ENCODE results near the gene SLC12A6.
"Not testable (repeated sequence)": the region's sequence is repeated elsewhere in the genome, so short reads cannot be mapped to it uniquely, and the experiment has no call there.

SLC12A6 gene
- 76.8 to 354 (median 205) reads per million in 18 experiments for total RNA-seq

DNA sequence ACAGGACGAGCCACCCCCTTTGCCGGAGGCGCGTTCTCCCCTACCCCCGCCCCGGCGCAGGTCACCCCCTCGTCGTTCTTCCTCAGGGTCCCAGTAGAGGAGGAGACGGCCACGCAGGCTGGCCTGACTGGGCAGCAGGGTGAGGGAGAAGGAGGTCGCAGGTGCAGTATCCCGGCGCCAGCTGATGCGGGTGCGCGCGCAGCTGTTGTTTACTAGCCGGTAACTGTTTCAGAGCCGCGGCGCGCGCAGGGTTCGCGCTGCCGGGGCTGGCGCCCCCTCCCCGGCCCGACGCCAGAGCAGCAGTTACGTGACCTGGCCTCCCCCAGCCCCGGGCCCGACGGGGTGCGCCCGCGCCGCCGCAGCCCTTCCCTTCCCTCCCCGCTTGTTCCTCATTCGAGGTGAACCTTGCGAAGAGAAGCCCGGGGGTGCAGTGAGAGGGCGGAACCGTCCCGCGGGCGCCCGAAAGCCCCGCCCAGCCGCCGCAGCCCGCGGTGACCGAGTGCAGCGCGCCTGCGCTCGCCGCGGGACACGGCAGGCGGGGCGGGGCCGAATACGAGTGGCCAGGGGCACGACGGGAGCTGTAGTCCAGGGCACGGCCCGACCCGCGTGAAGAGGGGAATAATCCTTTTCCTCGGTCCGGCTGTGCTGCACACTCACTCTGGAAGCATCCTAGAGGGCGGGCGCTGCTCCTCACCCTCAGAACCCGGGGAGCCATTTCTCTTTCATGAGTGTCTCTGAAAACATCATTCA lies at the start of gene SLC12A6:
TSS of gene SLC12A6 (minus strand) at position 225 of the 750 bp plus-strand sequence. CDS start 1,101 bp downstream, outside the sequence.
- DNase-seq = peak; percentile 96 to 97

DNA sequence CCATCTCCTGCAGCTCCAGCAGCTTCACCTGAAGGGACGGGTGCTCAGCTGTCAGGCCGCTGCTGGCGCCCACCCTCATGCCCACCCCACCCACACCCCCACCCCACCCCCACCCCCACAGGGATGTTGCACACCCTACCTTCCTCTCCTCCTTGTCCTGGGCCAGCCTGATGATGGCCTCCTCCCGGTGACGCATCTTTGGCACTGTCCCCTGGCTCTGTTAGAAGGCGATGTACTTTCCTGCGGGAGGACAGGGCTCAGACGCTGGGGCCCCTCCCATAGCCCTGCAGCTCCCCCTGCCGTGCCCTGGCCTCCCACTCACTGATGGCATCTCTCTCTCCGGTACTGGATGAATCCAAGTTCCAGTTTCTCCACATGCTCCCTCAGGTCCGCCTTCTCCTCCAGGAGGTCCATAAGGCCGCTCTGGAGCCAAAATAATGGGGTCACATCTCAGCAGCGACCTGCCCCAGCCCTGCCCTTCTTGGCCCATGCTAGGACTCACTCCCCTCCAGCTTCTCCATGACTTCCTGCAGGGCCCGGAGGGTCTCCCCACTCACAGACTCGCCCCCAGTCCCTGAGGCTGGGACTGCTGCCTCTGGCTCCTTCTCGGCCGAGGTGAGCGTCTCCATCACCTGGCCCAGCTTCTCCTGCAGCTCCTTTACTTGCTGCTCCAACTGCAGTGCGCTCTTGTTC lies 44.4 kb upstream of the SLC12A6 start:
- DNase-seq = not testable (repeated sequence)

DNA sequence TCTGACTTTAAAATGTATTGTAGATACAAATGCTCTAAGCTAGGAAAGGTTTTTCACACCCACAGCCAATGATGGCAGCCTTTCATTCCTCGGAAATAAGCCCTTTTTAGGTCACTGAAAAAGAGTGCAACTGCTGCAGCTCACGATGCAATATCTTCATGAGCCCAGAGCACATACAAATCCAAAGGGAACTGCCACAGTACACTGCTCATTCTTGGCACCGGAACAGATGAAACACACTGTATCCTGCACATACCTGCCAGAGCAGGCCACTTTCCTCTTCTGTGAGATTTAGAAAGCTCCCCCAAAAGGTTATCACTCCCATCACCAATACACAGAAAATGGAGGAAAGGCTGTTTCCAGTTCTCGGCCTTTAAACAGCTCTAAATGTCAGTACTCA lies 42.9 kb upstream of the SLC12A6 start:
- not testable (repeated sequence) for DNase-seq

DNA sequence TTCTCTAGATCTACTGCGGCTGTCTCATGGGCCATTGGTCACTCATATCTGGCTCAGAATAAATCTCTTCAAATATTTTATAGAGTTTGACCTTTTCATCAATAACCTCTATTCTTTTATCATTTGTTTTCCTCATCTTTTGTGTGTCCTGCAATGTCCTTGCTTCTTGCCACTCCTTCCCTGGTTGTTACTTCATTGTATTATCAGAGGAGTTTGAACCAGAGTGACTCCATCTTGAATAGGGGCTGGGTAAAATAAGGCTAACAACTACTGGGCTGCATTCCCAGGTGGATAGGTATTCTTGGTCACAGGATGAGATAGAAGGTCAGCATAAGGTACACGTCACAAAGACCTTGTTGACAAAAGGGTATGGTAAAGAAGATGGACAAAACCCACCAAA lies 39.3 kb upstream of the SLC12A6 start:
- no peak for DNase-seq

DNA sequence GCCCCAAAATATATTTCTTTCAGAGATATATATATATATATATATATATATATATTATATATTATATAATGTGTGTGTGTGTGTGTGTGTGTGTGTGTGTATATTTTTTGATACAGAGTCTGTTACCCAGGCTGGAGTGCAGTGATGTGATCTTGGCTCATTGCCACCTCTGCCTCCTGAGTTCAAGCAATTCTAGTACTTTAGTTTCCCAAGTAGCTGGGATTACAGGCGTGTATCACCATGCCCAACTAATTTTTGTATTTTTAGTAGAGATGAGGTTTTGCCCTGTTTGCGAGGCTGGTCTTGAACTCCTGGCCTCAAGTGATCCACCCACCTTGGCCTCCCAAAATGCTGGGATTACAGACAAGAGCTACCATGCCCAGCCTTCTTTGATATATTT lies 38.0 kb upstream of the SLC12A6 start:
- DNase-seq = not testable (repeated sequence)

DNA sequence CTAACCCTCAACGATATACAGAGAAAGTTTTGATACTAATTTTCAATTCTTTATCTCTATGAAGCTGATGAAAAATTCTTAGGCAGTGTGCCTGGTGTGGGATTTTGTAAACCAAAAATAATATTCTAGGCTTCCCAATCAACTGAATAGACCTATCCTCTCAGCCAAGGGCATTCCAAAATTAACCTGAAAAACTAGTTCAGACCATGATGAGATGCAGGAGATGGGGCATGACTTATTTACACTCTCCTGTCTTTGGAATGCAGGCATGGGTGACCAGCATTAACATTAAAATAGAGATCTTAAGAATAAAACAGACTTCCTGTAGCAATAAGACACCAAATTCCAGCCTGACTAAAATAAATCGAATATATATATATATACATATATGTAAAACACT lies 37.2 kb upstream of the SLC12A6 start:
- no peak for DNase-seq

DNA sequence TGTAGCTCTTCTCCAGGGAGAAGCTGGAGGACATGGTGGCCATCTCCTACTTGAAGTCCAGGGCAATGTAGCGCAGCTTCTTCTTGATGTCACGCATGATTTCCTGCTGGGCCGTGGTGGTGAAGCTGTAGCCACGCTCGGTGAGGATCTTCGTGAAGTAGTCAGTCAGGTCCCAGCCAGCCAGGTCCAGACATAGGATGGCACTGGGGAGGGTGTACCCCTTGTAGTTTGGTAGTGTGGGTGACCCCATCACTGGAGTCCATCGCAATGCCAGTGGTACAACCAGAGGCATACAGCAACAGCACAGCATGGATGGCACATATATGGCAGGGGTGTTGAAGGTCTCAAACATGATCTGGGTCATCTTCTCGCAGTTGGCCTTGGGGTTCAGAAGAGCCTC lies 36.4 kb upstream of the SLC12A6 start:
- DNase-seq = no peak

DNA sequence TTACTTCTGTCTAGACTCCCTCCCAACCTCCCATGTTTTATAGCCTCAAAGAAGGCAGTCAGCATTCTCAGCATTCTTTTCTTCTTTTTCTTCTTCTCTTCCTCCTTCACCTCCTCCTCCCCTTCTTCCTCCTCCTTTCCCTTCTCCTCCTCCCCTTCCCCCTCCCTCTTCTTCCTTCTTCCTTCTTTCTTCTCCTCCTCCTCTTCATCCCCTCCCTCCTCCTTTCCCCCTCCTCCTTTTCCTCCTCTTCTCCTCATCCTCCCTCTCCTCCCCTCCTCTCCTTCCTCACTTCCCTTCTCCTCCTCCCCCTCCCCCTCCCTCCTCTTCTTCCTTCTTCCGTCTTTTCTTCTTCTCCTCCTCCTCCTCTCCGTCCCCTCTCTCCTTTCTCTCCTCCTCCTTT lies 33.1 kb upstream of the SLC12A6 start:
- DNase-seq = no peak

DNA sequence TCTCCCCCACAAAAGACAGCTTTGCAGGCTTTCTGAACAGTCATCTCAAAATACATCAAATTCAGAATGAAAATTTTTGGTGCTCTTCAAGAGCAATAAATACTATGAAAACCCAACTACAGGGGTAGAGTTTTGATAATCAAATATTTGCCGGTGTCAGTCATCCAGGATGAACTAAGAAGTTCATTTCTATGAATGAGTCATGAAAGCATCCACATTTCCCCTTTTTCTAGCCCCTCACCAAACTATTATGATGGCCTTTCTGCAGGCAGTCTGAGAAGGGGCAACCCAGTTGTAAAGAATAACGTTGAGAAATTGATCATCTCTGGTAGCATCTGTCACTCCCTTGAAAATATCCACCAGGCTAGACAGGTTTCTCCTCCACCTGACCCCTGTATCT lies 32.5 kb upstream of the SLC12A6 start:
- DNase-seq = no peak

DNA sequence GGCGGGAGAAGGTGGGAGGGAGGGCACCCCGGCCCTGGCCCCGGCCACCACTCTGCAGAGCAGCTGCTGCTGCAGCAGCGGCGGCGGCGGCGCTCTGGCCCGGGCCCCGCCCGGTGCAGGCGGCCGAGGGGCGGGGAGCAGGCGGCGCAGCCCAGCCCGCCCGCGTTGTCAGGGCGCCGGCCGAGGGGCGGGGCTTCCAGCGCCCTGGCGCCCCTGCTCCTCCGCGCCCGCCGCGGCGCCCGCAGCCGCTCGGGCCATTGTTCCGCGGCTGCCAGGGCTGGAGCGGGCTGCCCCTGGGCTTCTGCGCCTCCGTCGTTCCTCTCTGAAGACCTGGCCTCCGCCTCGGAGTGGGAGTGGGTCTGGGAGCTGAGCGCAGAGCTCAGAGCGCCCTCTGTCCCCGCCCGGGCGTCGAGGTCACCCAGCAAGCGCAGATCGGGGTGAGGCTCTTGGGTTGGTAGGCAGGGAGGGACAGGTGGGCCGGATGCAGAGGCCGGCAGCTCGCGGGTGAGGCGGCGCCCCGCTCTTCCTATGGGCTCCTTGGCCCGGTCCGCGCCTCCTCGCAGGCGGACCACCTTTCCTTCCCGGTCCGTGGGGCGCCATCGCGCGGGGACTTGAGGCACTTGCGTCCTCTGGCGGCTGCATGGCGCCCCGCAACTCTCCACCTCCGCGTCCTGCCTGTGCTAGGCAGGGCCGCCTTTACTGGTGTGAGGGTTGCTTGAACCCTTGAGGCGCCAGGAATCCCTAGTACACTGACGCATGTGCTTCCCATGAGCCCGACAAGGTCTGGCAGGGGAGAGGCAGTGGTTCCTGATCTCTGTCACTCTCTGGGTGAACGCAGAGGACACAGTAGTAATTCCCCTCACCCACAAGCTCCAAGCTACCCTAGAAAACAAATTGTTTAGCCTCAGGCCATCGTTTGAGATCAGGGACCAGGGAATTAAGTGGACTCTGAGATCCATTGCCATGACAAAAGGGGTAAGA lies 29.8 kb upstream of the SLC12A6 start, which contains the start of gene LPCAT4:
TSS of gene LPCAT4 (minus strand) at position 96 of the 981 bp plus-strand sequence. CDS start 96 bp downstream, outside the sequence.
- peak; percentile 81 to 91 for DNase-seq

DNA sequence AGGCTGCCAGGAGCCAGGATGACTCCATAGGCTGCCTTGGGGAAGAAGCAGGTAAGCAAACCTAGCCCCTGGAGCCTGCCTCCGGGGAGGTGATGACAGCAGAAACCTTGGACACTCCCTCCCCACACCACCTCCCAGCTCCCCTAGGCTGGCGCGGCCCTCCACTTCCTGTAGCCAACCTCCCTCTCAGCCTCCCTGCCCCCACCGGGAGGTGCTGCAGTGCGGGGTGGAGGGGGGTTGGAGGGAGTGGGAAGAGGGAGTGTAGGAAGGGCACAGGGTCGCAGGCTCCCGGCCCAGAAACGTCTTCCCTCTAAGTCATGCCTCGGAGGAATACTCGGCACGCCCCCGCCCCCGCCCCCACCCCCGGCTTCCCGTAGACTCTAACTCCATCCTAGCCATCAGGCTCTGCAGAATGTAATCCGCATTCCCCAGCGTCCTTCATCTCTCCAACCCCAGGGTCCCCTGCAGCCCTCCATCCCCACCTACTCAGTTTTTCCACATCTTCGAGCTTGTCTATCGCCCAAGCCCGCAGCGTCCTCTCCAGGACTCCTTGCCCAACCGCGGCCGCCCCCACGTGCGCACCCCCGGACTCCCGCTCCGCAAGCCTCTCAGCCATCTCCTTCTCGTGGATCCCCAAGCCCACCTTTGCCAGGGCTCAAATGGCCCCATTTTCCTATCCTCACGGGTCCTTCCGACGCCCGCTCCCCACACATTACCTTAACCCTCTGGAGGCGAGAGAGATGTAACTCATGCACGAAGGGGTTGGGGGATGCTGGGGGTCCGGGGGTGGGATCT lies 28.9 kb upstream of the SLC12A6 start:
- peak; percentile 20 to 21 for DNase-seq

DNA sequence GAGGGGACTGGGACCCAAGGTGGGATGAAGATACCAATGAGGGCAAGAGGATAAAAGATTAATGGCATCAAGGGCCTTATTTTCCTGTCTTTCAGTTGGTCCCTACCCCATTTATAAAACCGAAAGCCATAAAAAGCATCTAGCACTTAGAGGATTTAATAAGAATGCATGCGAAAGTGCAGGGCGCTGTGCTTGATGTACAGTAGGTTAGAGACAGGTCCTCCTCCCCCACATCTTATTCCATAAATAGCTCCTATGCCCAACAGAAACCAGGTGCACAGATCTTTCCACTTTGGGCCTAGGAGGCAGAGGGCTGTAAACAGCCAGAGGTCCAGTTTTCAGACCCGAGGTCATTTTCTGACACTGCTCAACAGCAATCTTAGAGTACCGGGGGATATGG lies 28.3 kb upstream of the SLC12A6 start:
- DNase-seq = no peak

DNA sequence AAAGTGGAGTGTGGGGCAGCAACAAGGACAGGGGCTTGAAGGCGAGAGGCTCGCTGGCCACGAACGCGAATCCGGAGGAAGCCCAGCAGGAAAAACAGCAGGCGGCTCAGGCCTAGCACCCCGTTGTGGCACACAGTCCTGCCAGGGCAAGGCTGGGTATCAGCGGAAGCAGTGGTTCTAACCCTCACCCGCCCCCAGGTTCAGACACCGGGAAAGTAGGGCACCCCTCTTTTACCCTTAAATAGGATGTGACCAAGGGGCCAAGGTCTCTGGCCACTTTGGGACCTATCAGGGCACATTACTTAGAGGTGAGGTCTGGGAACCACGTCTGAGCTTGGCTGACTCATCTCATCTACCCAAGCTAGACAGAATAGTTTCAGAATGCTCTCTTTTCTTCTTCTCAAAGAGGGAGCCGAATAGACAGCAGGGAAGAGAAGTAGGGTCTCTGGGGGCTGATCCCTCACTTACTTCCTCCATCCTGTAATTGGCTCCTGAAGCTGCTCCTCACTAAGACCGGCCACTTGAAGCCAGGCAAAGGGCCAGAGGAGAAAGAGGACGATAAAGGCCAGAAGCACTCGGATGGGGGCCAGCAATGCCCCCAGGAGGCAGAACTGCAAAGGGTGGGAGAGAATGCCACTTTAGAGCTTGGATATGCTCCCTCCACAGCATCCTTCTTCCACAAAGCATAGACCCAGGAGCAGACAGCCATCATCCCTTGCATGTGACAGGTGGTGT lies 27.7 kb upstream of the SLC12A6 start:
- DNase-seq = no peak

DNA sequence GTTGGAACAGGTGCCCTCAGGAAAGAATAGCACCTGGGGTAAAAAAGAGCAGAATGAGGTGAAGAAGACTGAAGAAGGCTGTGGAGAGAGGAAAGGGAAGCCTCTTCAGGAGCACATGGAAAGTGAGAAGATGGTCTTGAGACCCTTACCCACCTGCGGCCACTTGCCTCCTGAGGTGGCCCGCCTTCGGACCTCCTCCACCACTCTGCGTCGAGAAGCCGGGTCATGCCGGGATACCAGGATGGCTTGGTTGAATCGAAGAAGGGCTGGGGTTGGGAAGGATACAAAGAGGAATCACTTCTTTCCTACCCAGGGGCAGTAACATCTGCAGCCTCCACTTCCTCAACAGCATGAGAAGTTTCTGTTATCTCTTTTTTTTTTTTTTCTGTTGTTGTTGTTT lies 26.5 kb upstream of the SLC12A6 start:
- peak in 1 of 2 donors; percentile 3 for DNase-seq

DNA sequence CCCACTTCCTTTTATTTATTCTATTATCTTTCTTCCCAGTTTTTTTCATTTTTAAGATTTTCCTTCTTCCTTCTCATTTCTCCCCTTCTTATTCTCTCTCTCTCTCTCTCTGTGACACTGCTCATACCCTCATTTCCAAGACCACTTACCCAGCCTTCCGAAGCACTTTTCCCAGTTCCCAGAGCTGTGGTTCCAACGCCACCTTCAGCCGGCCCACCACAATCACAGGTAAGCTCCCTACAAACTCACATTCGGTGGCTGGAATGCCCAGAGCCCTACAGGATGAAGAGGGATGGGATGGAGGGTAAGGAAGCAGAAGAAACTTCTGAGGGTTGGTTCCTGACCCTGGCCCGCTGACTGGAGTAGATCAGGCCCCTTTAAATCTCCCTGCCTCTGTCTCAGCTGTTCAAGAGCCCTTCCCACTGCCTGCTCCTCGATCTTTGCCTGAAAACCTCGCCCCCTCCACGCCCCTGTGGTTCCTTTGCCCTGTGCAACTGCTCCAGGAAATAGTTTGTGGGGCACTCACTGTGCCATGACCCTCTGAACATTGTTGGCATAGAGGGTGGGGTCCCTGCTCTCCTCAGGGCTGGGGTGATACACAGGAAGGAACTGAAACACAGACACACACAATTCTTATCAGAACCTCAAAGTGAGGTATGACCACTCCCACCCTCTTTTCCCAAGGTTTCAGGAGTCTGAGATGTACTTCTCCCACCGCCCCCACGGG lies 24.6 kb upstream of the SLC12A6 start:
- DNase-seq = no peak

DNA sequence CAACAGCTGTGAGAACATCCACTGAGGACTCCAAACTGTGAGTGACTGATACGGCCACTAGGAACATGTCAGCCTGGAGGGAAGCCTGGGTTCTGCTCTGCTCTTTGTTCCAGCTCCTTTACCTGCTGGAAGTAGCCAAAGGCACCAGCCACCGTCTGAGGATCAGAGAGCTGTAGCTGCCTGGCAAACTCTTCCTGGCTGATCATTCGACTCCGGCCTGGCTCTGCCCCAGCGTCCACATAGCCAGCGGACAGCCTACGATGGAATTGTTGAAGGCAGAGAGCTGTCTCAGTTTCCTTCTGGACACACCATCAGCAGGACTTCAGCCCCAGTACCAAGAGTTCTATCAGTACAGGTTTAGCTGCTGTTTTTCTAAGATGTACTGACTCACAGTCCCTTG lies 23.7 kb upstream of the SLC12A6 start:
- no peak for DNase-seq

DNA sequence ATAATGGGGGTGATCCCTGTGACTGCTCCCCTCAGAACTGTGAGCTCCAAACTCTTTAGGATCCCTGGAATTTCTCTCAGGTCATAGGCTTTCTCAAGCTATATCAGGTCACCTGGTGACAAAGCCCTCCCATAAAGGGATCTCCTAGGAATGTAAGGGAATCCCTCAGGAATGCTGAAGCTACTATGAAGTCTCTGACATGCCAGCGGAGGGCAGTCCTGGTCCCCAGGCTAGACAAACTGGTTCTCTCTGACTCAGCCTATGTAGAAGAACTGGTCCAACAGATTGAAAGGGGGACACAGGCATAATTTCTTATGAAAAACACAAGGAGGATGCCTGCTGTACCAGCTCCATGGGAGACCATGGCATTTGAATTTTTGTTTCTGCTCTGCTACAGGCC lies 22.7 kb upstream of the SLC12A6 start:
- no peak for DNase-seq

DNA sequence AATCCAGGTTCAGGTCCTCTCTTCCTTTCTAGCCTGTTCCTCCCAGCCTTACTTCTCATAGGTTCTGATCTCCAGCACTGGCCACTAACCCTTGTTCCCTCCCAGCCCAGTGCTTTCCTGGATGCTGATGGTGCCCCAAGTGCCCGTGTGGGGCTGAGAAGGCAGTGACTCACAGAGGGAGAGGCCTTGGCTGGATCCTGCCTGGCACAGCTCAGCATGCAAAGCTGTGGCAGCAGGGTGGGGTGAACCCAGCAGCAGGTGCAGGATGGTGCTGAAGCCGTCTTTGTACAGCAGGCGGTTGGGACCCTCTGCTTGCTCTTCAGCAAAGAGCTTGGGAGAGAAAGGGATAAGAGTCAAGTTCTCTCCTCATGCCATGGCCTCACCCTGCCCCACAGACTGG lies 21.8 kb upstream of the SLC12A6 start:
- DNase-seq = no peak

DNA sequence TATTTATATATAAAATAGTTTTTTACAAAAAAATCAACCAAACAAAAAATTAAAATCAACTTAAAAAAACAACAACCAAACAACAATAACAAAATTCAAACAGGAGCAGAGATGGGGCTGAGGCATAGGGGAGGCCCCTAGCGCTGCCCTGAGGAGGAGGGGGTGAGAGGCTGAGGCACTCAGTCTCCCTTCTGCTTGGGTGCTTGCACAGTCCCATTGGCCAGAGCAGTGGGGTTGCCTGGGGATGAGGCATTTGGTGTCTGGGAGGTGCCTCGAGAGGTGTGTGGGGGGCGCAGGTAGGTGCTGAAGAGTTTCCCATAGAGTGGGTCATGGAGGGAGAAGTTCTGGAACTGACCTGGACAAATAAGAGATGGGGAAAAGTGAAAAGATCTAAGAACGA lies 21.4 kb upstream of the SLC12A6 start:
- no peak for DNase-seq

DNA sequence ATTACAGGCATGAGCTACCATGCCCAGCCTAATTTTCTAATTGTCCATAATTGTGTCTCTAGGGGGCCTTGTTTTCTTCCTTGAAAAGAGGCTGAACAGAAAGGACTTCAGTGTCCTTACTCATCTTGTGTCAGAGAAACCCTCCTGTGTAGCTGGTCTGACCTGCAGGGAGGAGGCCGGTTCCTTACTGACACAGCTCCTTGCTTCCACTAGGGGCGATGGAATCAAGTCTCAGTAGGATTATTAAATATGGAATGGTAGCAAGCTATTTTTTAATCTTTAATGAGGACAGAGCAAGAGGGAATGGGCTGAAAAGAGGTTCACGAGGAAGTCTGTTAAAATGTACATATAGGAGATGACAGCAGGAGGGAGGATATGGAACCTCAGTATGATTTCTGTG lies 20.8 kb upstream of the SLC12A6 start:
- DNase-seq = no peak

DNA sequence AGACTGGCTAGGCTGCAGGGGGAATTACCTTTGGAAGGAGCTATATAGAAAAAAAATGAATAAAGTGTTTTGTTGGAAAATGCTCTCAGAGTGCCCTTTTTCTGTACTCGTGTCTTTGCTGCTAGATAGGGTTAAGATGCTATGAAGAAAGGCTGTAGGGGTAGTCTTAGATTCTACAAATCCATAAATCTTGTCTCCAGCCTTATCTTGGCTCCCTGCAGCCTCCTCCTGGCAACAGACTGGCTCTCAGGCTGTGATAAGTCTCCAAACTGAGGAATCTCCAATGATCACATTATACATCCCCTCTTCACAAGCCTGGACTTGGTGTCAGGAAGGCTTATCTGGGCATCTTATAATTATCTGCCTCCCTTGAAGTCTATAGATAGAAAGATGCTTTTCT lies 20.1 kb upstream of the SLC12A6 start:
- DNase-seq = no peak
